Stomach (tissue), 9 donors: Measurements from ENCODE around the gene MYL3. TPM values are rescaled to one million over a fixed set of nuclear protein-coding genes. Genes with fewer than 3 reads are reported as not detected.

Experiments
- DNase-seq, 2 donors: peaks; one replicate each; pipeline versions ENCODE4 v3.0.0 to v3.0.0-alpha.2; 2013 to 2019
- H3K27ac ChIP-seq, 5 donors: fragments of 200-600 bp in 4 of 5; sonication (generic) in 4 of 5; one replicate each; pipeline ENCODE4 v1.5.1; 2013 to 2019; ENCODE audit warnings: mild to moderate bottlenecking in 1 of 5, moderate library complexity in 1 of 5
- H3K27me3 ChIP-seq, 3 donors: fragments of 200-600 bp; sonication (generic); one replicate each; pipeline ENCODE4 v1.5.1; 2017 to 2019; ENCODE audit warnings: mixed run types in 1 of 3
- H3K36me3 ChIP-seq, 4 donors: fragments of 200-600 bp; sonication (generic); 1 replicate in 3 of 4; 2 replicates in 1 of 4; pipeline ENCODE4 v1.5.1; 2016 to 2019
- H3K4me1 ChIP-seq, 4 donors: fragments of 200-600 bp; sonication (generic); one replicate each; pipeline ENCODE4 v1.5.1; 2016 to 2019
- H3K4me3 ChIP-seq, 4 donors: fragments of 200-600 bp; sonication (generic) in 3 of 4; one replicate each; pipeline ENCODE4 v1.5.1; 2016 to 2019; ENCODE audit warnings: mild to moderate bottlenecking in 1 of 4
- H3K9me3 ChIP-seq, 4 donors: fragments of 200-600 bp; sonication (generic); one replicate each; pipeline ENCODE4 v1.5.1; 2016 to 2019
- CTCF ChIP-seq, 7 experiments: fragments of 450-650 bp in 4 of 7; fragments of 200-600 bp in 3 of 7; sonication (generic) in 3 of 7; IDR thresholded peaks; one replicate each; pipeline ENCODE4 v1.5.1; 2016 to 2019; ENCODE audit warnings: antibody characterized with exemption in 7 of 7, control low read depth in 2 of 7, mild to moderate bottlenecking in 1 of 7
- EP300 ChIP-seq: sonication (generic); formaldehyde crosslinking; IDR thresholded peaks from one replicate; pipeline ENCODE4 v1.6.1; 2017; ENCODE audit warnings: antibody characterized with exemption
- POLR2A ChIP-seq, 4 donors: fragments of 450-650 bp; IDR thresholded peaks; one replicate each; pipeline ENCODE4 v1.6.1; 2016; ENCODE audit warnings: antibody characterized with exemption in 4 of 4, control low read depth in 2 of 4, mild to moderate bottlenecking in 1 of 4, moderate library complexity in 1 of 4
- POLR2AphosphoS5 ChIP-seq, 3 donors: sonication (generic); formaldehyde crosslinking; IDR thresholded peaks; one replicate each; pipeline ENCODE4 v1.6.1; 2016; ENCODE audit warnings: antibody characterized with exemption in 3 of 3
- WGBS, 5 donors: extraction: QIAGEN DNeasy Blood & Tissue Kit in 3 of 5; methylation state at CpG; one replicate each; pipeline versions ENCODE4 v1.1.5 to v1.1.7; 2013 to 2018; 5-methylcytosine and 5-hydroxymethylcytosine counted together
- intact Hi-C: fragments of 100-400 bp; cut with DNase I; formaldehyde crosslinking; loops from one replicate; pipeline ENCODE4 v1.15.1; 2023; ENCODE audit warnings: low total_unique reads
- polyA plus RNA-seq, 3 donors: library from polyadenylated mRNA; stranded (reverse); fragments of 200-250 nt; gene quantifications; one replicate each; pipeline ENCODE4 v1.2.3, GENCODE V29; 2013
- total RNA-seq, 5 donors: library from RNA; depleted of rRNA; stranded (reverse); fragments of >200 nt; gene quantifications; one replicate each; pipeline versions ENCODE4 v1.1.0 to v1.2.3, GENCODE V29; 2014 to 2016
- donor health status: healthy with polysubstance abuse.
- donor health status: Bipolar disorder and iron deficiency.
- donor health status: healthy.

The MYL3 gene
- total and polyA plus RNA-seq, 8 donors = 1.5 to 11.5 (median 5.0) TPM; not detected in 4

GRCh38 chr3:46893146-46893748, 30.0 kb upstream of the MYL3 start:
- TF ChIP-seq POLR2A (IDR thresholded peaks at IDR 0.05) = no peak
- no peak for TF ChIP-seq CTCF (IDR thresholded peaks at IDR 0.05)
- Histone ChIP-seq H3K27me3 (peaks cover 0 to 55% (median 11%) of the 10 kb centered on the region in 3 donors), H3K4me1 (peaks cover 14 to 22% (median 17%) of the 10 kb centered on the region in 4 donors), H3K4me3 (peak overlapping the region in 1 of 4 donors; percentile 56), H3K9me3 (no peaks in the 10 kb centered on the region), H3K36me3 (no peaks in the 10 kb centered on the region), H3K27ac (no peak overlapping the region)
- 65 to 75% (median 70%) methylated on average over 6 of the region's 6 CpGs for WGBS, 5 donors
- intact Hi-C loops = no loop called here
- no peak for DNase-seq

- H3K27ac ChIP-seq = peak overlapping the region in 1 of 5 donors; percentile 30
- TF ChIP-seq POLR2AphosphoS5 (IDR thresholded peaks at IDR 0.05) = peak; percentile 9 to 48 (median 31)
- TF ChIP-seq EP300 = no peak
- peaks cover 12 to 20% (median 15%) of the 10 kb centered on the region in 4 donors for H3K4me1 ChIP-seq
- intact Hi-C loops = no loop called here
- H3K4me3 ChIP-seq = peak overlapping the region; percentile 37 to 56 (median 45)
- peak; percentile 73 to 85 for DNase-seq
- no peaks in the 10 kb centered on the region for H3K9me3 ChIP-seq
- H3K36me3 ChIP-seq = no peaks in the 10 kb centered on the region
- peaks cover 0 to 47% (median 6%) of the 10 kb centered on the region in 3 donors for H3K27me3 ChIP-seq
- 3 to 7% (median 6%) methylated on average over 7 to 58 of the region's 58 CpGs for WGBS, 5 donors
Measured at GRCh38 chr3:46892285-46893145, 29.3 kb upstream of the MYL3 start.

- H3K4me1 ChIP-seq = peaks cover 12 to 20% (median 15%) of the 10 kb centered on the region in 4 donors
- TF ChIP-seq CTCF (IDR thresholded peaks at IDR 0.05) (no peak), POLR2AphosphoS5 (IDR thresholded peaks at IDR 0.05) (no peak), POLR2A (IDR thresholded peaks at IDR 0.05) (no peak), EP300 (no peak)
- no peaks in the 10 kb centered on the region for H3K36me3 ChIP-seq
- WGBS, 5 donors = 85 to 97% (median 87%) methylated on average over 3 of the region's 3 CpGs
- H3K27me3 ChIP-seq = peaks cover 0 to 38% (median 6%) of the 10 kb centered on the region in 3 donors
- no peaks in the 10 kb centered on the region for H3K9me3 ChIP-seq
- H3K27ac ChIP-seq = no peak overlapping the region
- intact Hi-C loops = no loop called here
- no peak for DNase-seq
- H3K4me3 ChIP-seq = no peak overlapping the region
Measured at GRCh38 chr3:46891132-46891531, 27.9 kb upstream of the MYL3 start.

GRCh38 chr3:46890132-46890531, 26.9 kb upstream of the MYL3 start:
- peaks cover 12 to 20% (median 15%) of the 10 kb centered on the region in 4 donors for H3K4me1 ChIP-seq

More at GRCh38 chr3:46890132-46890531, 26.9 kb upstream of the MYL3 start:
- Histone ChIP-seq H3K36me3 (no peaks in the 10 kb centered on the region), H3K4me3 (no peak overlapping the region), H3K9me3 (no peaks in the 10 kb centered on the region), H3K27me3 (peaks cover 0 to 43% (median 6%) of the 10 kb centered on the region in 3 donors), H3K27ac (no peak overlapping the region)
- 93 to 100% (median 95%) methylated on average over 1 of the region's 1 CpG for WGBS, 5 donors
- DNase-seq = no peak
- intact Hi-C loops = no loop called here
- no peak for TF ChIP-seq POLR2A (IDR thresholded peaks at IDR 0.05)
- TF ChIP-seq POLR2AphosphoS5 (IDR thresholded peaks at IDR 0.05) = no peak
- TF ChIP-seq EP300 = no peak
- no peak for TF ChIP-seq CTCF (IDR thresholded peaks at IDR 0.05)
